Stimulated activated naive B cell treated with anti-CD40 and anti-IgM and Interleukin-4, amounts not matched to agents 10 μg/mL and 1 μg/mL and 100 μg/mL, for 72 hours (primary cell): ENCODE results near the gene CD84.
A peak's percentile ranks its signal among the peaks of the same experiment; 100 is the strongest.

Experiments
- ATAC-seq, 2 donors: fragments of 150-1000 bp; cut with Tn5 transposase; replicated peaks; 2 replicates each; pipeline ENCODE4 v1.10.0; 2021; ENCODE audit warnings: moderate library complexity in 1 of 2
- DNase-seq: peaks from one replicate; pipeline ENCODE4 v3.0.0; 2021
- H3K27ac Mint-ChIP-seq: one replicate; pipeline ENCODE4 v1.8.0; 2022; ENCODE audit warnings: mild to moderate bottlenecking, mixed read lengths
- H3K27me3 Mint-ChIP-seq, 2 donors: one replicate each; pipeline ENCODE4 v1.8.0; 2022; ENCODE audit warnings: mixed read lengths in 2 of 2
- H3K36me3 Mint-ChIP-seq, 2 donors: one replicate each; pipeline ENCODE4 v1.8.0; 2022; ENCODE audit warnings: mixed read lengths in 2 of 2, mild to moderate bottlenecking in 1 of 2
- H3K4me1 Mint-ChIP-seq, 2 donors: one replicate each; pipeline ENCODE4 v1.8.0; 2022; ENCODE audit warnings: mixed read lengths in 2 of 2, mild to moderate bottlenecking in 1 of 2
- H3K4me3 Mint-ChIP-seq, 2 donors: one replicate each; pipeline ENCODE4 v1.8.0; 2022; ENCODE audit warnings: mild to moderate bottlenecking in 2 of 2, mixed read lengths in 2 of 2, moderate library complexity in 1 of 2
- H3K9me3 Mint-ChIP-seq, 2 donors: one replicate each; pipeline ENCODE4 v1.8.0; 2022; ENCODE audit warnings: mixed read lengths in 2 of 2, mild to moderate bottlenecking in 1 of 2

The CD84 gene

DNA sequence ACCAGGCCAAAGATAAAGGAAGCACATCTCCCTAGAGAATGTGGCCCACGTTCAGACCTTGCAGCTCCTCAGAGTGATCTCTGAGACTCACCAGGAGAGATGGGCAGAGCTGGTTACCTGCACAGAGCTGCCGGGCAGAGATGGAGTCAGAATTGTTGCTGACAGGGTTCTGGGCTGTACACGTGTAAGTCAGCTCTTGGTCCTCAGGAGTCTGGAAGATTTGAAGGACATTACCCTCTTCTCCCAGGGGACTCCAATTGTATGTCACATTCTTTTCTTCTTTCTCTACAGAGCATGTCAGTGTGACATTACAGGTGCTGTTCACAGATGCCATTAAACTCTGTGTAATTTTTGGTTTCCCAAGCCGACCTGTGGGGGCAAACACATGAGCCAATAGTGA is 25.5 kb downstream of the CD84 start:
- H3K27me3 Mint-ChIP-seq, result no peaks in the 10 kb centered on the region
- H3K27ac Mint-ChIP-seq, result peak overlapping the region; percentile 70
- DNase-seq (no peak), ATAC-seq (no peak)
- H3K9me3 Mint-ChIP-seq, result peaks cover 3 to 7% of the 10 kb centered on the region in 2 donors
- peaks cover 61 to 79% of the 10 kb centered on the region in 2 donors for H3K36me3 Mint-ChIP-seq
- H3K4me1 Mint-ChIP-seq, result peaks cover 61 to 74% of the 10 kb centered on the region in 2 donors
- no peak overlapping the region for H3K4me3 Mint-ChIP-seq

DNA sequence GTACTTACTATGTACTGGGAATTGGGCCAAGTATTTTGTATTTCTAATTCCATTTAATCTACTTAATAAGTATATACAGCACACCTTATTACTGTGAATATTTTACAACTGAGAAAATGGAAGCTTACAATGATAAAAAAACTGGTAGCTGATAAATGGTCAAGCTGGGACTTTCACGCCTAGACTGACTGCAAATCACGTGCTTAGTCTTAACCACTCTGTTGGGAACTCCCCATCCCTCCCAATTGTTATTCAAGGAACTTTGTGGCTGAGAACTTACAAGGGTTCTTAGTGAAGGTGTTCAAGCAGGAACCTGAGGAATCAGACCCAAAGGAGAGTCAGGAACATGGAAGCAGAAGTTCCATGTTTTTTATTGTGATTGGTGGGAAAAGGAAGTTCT is 26.9 kb downstream of the CD84 start:
- H3K4me3 Mint-ChIP-seq, result peak overlapping the region in 1 of 2 donors; percentile 22
- DNase-seq, result no peak
- peaks cover 3 to 4% of the 10 kb centered on the region in 2 donors for H3K9me3 Mint-ChIP-seq
- no peak for ATAC-seq
- H3K27me3 Mint-ChIP-seq, result no peaks in the 10 kb centered on the region
- peaks cover 60 to 78% of the 10 kb centered on the region in 2 donors for H3K36me3 Mint-ChIP-seq
- H3K4me1 Mint-ChIP-seq, result peaks cover 66 to 77% of the 10 kb centered on the region in 2 donors
- H3K27ac Mint-ChIP-seq, result peak overlapping the region; percentile 94

DNA sequence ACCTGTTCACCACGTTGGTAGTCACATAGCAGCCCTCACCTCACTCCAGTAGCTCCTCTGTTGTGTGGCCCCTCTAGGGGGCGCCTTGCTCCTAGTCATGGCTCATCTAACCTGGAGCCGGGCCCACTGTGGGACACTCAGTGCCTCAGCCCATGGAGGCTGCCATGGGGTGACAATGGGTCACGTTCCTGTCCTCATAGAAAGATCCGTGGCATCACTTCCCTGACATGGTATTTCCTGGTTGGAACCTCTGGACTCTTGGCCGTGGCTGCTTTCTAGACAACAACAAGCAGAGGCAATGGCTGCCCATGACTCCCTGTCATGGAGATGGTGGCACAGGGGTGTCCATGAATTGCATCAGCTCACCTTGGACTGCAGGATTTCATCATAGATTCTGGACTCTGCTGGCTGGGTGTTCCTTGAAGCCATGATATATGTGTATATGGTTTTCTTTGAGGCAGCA is 28.7 kb downstream of the CD84 start:
- Mint-ChIP-seq H3K4me3 (no peak overlapping the region), H3K9me3 (peaks cover 3 to 4% of the 10 kb centered on the region in 2 donors), H3K4me1 (peaks cover 74 to 91% of the 10 kb centered on the region in 2 donors), H3K36me3 (peaks cover 71 to 87% of the 10 kb centered on the region in 2 donors), H3K27ac (peak overlapping the region; percentile 94), H3K27me3 (no peaks in the 10 kb centered on the region)
- DNase-seq, result no peak
- no peak for ATAC-seq

DNA sequence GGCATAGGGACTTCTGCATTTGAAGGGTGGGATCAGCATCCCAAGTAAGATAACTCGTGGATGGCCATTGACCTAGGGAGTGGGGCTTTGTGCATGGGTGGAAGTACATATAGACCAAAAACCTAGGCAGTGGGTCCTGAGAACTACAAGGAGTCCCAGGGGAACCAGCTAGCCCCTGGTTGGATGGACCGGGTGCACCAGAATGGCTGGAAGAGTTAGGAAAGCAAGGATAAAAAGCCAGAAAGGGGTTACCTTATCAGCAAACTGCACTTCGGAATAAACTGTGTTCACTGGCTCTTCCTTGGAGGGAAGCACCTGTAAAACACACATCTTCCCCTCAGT is 29.7 kb downstream of the CD84 start:
- Mint-ChIP-seq H3K36me3 (peaks cover 75 to 92% of the 10 kb centered on the region in 2 donors), H3K27me3 (no peaks in the 10 kb centered on the region), H3K27ac (peak overlapping the region; percentile 94), H3K9me3 (peaks cover 4% of the 10 kb centered on the region in 2 donors), H3K4me1 (peaks cover 79 to 95% of the 10 kb centered on the region in 2 donors), H3K4me3 (peak overlapping the region in 1 of 2 donors; percentile 64)
- no peak for DNase-seq
- ATAC-seq, result no peak

DNA sequence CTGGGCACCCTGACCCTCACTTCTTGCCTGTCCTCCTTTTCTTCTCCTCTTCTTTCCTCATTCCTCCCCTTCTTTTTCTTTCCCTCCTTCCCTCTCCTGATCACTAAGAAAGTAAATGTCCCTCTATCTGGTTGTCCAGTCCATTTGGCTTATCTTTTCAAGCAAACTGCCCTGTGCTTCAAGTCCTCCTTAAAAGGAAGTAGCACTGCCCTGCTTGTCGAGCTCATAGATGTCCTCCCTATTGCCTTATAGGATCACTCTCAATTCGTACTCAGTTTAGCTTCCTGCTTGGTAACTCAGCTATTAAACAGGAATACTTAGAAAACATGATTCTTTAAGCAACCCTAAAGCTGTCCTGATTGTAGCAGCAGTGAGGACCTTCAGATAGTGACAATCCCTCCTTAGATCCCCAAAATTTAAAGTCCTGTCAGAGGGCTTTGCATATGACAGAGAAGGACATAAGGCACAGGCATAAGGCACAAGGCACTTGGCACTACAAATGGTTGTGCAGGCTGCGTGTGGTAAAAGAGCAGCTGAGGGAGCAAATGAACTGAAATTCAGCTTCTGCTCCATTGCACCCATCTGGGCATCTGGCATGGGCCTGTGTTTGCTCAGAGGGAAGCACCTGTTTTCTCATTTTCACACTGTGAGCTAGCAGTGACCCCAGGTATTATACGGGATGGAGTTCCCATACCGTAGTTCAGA is 30.2 kb downstream of the CD84 start:
- DNase-seq (peak; percentile 68), ATAC-seq (peak; percentile 81 to 82)
- Mint-ChIP-seq H3K36me3 (peaks cover 77 to 94% of the 10 kb centered on the region in 2 donors), H3K27ac (peak overlapping the region; percentile 94), H3K4me1 (peaks cover 78 to 96% of the 10 kb centered on the region in 2 donors), H3K9me3 (peaks cover 4% of the 10 kb centered on the region in 2 donors), H3K4me3 (peak overlapping the region; percentile 36 to 64), H3K27me3 (no peaks in the 10 kb centered on the region)

DNA sequence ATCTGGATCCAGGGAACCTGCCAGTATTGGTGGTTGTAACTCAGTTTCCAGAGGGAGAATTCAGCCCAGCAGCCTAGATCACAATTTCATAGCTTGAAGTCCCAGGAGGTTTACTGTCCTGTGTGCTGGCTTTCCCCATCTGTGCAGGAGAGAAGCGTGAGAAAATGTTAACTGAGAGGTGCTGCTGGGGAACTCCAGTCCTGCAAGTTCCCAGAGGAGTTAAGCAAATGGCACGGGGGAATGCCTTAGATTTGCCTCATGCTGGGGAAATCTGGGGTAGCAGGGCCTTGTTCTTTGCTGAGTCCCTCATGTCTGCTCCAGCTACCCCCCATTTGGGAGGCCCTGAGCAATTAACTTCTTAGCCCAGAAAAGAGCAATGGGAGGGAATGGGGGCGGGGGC is 31.1 kb downstream of the CD84 start:
- H3K36me3 Mint-ChIP-seq, result peaks cover 73 to 90% of the 10 kb centered on the region in 2 donors
- H3K4me1 Mint-ChIP-seq, result peaks cover 71 to 91% of the 10 kb centered on the region in 2 donors
- peak overlapping the region; percentile 31 to 41 for H3K4me3 Mint-ChIP-seq
- H3K27ac Mint-ChIP-seq, result peak overlapping the region; percentile 94
- H3K27me3 Mint-ChIP-seq, result no peaks in the 10 kb centered on the region
- DNase-seq (peak; percentile 59), ATAC-seq (peak; percentile 49 to 50)
- H3K9me3 Mint-ChIP-seq, result peaks cover 4% of the 10 kb centered on the region in 2 donors

DNA sequence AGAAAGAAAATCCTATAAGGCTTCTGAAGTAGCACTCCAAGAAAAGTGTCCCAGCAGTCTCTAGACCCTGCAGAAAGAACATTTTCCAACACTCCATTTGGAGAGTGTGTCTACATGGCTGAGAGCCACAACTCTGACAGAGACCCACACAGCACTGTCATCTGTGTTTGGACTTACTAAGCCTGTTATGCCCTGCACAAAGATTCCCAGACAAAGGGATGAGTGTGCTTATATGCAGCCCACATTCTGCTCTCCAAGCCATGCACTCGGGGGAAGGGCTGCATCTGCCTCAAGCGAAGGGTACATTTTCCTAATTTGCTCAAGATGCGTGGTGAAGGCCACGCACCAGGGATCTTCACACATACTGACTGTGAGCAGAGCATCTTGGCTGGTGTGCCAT is 31.9 kb downstream of the CD84 start:
- peaks cover 68 to 86% of the 10 kb centered on the region in 2 donors for H3K36me3 Mint-ChIP-seq
- no peak for ATAC-seq

DNA sequence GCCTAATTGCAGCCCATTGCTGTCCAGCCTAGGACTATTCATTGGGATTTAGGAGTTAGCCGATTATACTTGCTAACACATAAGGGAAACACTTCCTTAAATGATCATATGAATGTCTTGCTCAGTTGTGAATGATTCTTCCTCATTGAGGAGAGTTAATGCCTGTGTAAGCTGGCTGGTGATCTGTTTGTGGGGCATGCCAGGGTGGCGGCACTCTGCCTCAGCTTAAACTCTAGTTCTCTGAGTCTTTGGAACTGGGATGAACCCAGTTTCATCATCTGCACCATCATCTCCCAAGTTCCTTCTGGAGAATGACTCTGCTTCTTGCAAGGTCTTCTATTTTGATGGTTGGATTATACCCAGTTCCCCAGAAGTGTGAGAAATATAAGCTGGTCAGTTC is 32.4 kb downstream of the CD84 start:
- Mint-ChIP-seq H3K4me1 (peaks cover 64 to 83% of the 10 kb centered on the region in 2 donors), H3K27ac (peak overlapping the region; percentile 91), H3K4me3 (no peak overlapping the region), H3K27me3 (no peaks in the 10 kb centered on the region), H3K9me3 (peaks cover 0 to 1% of the 10 kb centered on the region in 2 donors), H3K36me3 (peaks cover 67 to 84% of the 10 kb centered on the region in 2 donors)
- no peak for ATAC-seq
- DNase-seq, result no peak

More for the DNA sequence above, 31.9 kb downstream of the CD84 start:
- H3K27ac Mint-ChIP-seq, result peak overlapping the region; percentile 94
- H3K4me3 Mint-ChIP-seq, result peak overlapping the region; percentile 9 to 12
- H3K27me3 Mint-ChIP-seq, result no peaks in the 10 kb centered on the region
- no peak for DNase-seq
- peaks cover 0 to 1% of the 10 kb centered on the region in 2 donors for H3K9me3 Mint-ChIP-seq
- peaks cover 64 to 83% of the 10 kb centered on the region in 2 donors for H3K4me1 Mint-ChIP-seq

DNA sequence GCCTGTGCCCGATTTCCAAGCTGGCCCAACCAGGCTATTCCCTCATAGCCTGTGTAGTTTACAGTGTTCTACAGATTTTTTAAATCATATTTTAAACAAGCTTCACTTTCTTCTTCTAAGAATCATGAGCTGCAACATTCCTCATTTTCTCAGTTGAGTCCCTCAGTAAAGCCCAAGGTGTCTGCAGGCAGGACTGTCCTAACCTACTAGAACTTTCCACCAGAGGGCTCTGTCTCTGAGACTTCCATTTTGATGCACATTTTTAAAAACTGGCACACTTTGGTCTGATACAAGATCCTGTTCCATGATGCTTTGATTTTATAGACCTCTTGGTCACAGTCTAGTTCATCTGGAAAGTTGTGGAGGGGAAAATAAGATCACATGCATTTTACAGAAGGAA is 34.6 kb downstream of the CD84 start:
- H3K36me3 Mint-ChIP-seq, result peaks cover 52 to 69% of the 10 kb centered on the region in 2 donors
- peaks cover 0 to 1% of the 10 kb centered on the region in 2 donors for H3K9me3 Mint-ChIP-seq
- peak; percentile 22 to 36 for ATAC-seq
- H3K4me3 Mint-ChIP-seq, result peak overlapping the region; percentile 19 to 47
- H3K4me1 Mint-ChIP-seq, result peaks cover 60 to 83% of the 10 kb centered on the region in 2 donors
- H3K27ac Mint-ChIP-seq, result peak overlapping the region; percentile 90
- no peak for DNase-seq
- no peaks in the 10 kb centered on the region for H3K27me3 Mint-ChIP-seq

DNA sequence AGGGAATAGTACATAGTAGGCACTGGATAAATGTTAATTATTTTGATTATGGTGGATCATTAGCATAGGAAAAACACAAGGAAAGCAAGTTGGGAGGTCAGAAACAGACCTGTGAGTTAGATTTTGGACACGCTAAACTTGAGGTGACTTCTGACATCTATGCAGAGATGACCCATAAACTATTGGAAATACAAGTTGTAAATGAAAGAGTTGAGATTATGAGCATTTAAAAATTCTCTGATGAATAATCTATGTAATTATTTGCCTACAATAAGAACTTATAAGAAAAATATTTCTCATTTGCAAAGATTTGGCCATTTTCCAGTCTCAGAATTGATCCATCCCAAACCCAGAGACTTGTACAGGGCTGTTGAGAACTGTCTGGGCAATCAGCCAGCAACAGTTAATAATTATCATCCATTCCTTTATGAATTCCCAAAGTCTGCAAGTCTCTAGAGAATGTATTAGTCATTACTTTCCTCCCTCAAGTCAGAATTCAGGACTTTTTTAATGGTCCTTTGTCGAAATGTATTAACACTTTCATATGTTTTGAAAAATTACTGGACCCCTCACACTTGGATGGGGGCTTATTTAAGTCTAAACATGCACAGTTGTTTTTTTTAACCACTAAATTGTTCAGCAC is 36.9 kb downstream of the CD84 start:
- no peak for DNase-seq
- Mint-ChIP-seq H3K36me3 (peaks cover 36 to 56% of the 10 kb centered on the region in 2 donors), H3K4me1 (peaks cover 49 to 73% of the 10 kb centered on the region in 2 donors), H3K4me3 (no peak overlapping the region), H3K27ac (peak overlapping the region; percentile 90), H3K27me3 (no peaks in the 10 kb centered on the region), H3K9me3 (peaks cover 0 to 1% of the 10 kb centered on the region in 2 donors)
- no peak for ATAC-seq

DNA sequence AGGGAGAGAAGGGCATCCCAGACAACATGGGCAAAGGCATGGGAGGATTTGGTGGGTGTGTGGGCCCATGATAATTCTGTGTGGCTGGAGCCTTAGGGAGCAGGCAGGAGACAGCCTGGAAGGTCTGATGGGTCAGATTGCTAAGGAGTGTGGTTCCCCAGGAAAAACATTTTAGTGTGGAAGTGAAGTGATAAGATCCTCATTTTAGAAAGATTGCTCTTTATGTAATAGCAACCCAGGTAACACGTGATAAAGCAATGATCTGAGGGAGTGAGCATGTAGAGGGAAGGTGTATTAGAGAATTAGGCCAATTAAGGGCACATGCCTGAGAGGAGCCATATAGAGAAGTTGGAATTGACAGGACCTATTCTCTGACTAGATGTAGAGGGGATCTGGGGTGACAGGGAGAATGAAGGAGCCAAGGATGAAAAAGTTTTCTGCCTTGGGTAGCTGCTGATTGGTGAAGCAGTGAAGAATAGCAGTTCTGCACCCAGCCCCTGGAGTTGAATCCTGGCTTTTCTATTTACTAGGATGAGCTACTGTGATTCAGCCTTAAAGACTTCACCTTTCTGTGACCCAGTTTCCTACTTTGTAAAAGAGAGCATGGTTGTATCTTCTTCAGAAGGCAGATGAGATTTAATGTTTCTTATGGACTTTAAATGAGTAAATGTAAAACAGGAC is 37.5 kb downstream of the CD84 start:
- peaks cover 43 to 66% of the 10 kb centered on the region in 2 donors for H3K4me1 Mint-ChIP-seq
- peak overlapping the region; percentile 90 for H3K27ac Mint-ChIP-seq
- ATAC-seq, result no peak
- peaks cover 31 to 54% of the 10 kb centered on the region in 2 donors for H3K36me3 Mint-ChIP-seq
- peaks cover 0 to 1% of the 10 kb centered on the region in 2 donors for H3K9me3 Mint-ChIP-seq
- H3K4me3 Mint-ChIP-seq, result peak overlapping the region in 1 of 2 donors; percentile 22
- H3K27me3 Mint-ChIP-seq, result no peaks in the 10 kb centered on the region
- DNase-seq, result no peak

DNA sequence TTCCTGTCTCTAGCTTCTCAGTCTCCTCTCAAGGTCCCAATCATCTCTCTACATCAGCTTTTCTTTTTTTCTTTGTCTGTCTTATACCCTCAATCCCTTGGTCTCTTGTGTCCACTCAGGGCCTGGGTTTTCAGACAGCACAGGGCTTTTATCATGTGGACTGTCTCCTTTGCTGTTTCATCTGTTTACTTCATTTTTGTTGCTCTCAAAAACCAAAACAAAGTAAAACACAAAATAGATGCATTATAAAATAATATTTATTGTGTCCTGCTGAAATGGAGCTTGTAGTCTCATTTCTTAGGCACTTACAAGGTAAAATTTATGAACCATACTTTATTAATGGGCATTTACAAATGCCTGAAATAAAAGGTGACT is 38.5 kb downstream of the CD84 start:
- H3K27ac Mint-ChIP-seq, result peak overlapping the region; percentile 92
- peaks cover 37 to 57% of the 10 kb centered on the region in 2 donors for H3K4me1 Mint-ChIP-seq
- DNase-seq, result no peak
- H3K36me3 Mint-ChIP-seq, result peaks cover 25 to 51% of the 10 kb centered on the region in 2 donors
- H3K27me3 Mint-ChIP-seq, result no peaks in the 10 kb centered on the region
- H3K9me3 Mint-ChIP-seq, result peaks cover 0 to 5% of the 10 kb centered on the region in 2 donors
- ATAC-seq, result no peak
- H3K4me3 Mint-ChIP-seq, result peak overlapping the region; percentile 49 to 50

DNA sequence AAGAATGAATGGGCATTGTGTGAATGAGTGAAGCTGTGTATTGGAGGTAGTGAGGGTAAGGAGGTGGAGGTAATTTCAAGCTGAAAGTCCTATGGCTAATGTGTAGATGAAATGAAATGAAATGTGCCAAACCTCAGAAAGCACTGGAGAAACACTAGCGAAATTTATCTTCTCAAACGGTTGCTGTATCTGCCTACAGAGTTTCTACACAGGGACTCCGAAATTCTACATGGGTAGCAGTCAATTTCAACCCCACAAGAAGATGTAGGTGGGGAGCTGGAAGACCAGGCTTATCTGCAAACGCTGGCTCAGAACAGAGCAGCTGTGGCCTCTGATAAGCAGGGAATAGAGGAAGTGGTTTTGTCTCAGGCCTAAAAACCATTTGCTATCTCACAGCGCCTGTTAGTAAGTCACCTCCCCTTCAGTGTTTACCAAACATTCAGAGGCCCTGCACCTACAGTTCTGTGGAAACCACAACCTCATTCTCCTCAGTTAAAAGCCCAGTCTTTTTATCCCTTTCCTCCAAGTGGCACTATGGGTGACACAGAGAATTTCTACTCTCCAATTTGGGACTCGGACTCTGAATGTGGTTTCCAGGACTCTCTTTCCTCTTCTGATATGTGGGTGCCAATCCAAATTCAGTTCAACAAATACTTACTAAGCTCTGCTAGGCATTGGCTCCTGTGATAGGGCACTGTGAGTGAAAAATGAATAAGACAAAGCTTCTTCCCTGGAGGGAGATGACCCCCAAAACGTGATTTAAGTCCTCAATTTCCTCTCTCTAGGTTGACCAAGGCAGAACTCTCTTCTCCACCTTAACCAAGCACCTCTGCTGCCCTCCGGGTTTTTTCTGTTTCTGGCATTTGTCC is 39.1 kb downstream of the CD84 start:
- H3K27me3 Mint-ChIP-seq, result no peaks in the 10 kb centered on the region
- peak; percentile 95 to 96 for ATAC-seq
- peaks cover 35 to 54% of the 10 kb centered on the region in 2 donors for H3K4me1 Mint-ChIP-seq

More for the DNA sequence above, 39.1 kb downstream of the CD84 start:
- H3K27ac Mint-ChIP-seq, result peak overlapping the region; percentile 92
- H3K36me3 Mint-ChIP-seq, result peaks cover 24 to 49% of the 10 kb centered on the region in 2 donors
- peak; percentile 54 for DNase-seq
- H3K9me3 Mint-ChIP-seq, result peaks cover under 1 to 8% of the 10 kb centered on the region in 2 donors
- peak overlapping the region; percentile 50 to 66 for H3K4me3 Mint-ChIP-seq
